K562 (cell line): Measurements from ENCODE around the gene MTERF2. TPM values are rescaled to one million over a fixed set of nuclear protein-coding genes. Genes with fewer than 3 reads are reported as not detected.

Experiments used
- CBFA2T2 ChIP-seq: fragments of 450-650 bp; conservative IDR thresholded peaks from 2 replicates; pipeline ENCODE4 v1.6.1; 2017; ENCODE audit warnings: mild to moderate bottlenecking
- CHAMP1 ChIP-seq: fragments of 450-650 bp; IDR thresholded peaks from 2 replicates; pipeline ENCODE4 v1.6.1; 2016; ENCODE audit warnings: mild to moderate bottlenecking
- CTCFL ChIP-seq: IDR thresholded peaks from 2 replicates; pipeline ENCODE4 v1.6.1; 2011; ENCODE audit warnings: borderline replicate concordance, low read depth, mild to moderate bottlenecking, moderate library complexity, low read length; ENCODE audit not compliant: insufficient read depth, poor library complexity, severe bottlenecking
- HMG20B ChIP-seq: fragments of 250-450 bp; sonication (Bioruptor Pico); IDR thresholded peaks from 2 replicates; pipeline ENCODE4 v1.5.0; 2021; ENCODE audit warnings: mild to moderate bottlenecking
- ID3 ChIP-seq, 2 experiments: fragments of 250-450 bp in 1 of 2; fragments of 450-650 bp in 1 of 2; sonication (Bioruptor Pico) in 1 of 2; IDR thresholded peaks; 2 replicates each; pipeline versions ENCODE4 v1.6.1 to v1.8.0; 2016 to 2021; ENCODE audit warnings: mild to moderate bottlenecking in 2 of 2, moderate library complexity in 2 of 2, missing compliant biosample characterization in 1 of 2, missing genetic modification characterization in 1 of 2
- MLLT1 ChIP-seq, 2 experiments: fragments of 450-650 bp; IDR thresholded peaks; 2 replicates each; pipeline ENCODE4 v1.6.1; 2016
- MTA3 ChIP-seq: fragments of 450-650 bp; formaldehyde crosslinking; IDR thresholded peaks from 2 replicates; pipeline ENCODE4 v1.6.1; 2017; ENCODE audit warnings: mild to moderate bottlenecking, borderline replicate concordance
- NCOA6 ChIP-seq: fragments of 450-650 bp; IDR thresholded peaks from 2 replicates; pipeline ENCODE4 v1.6.1; 2017; ENCODE audit warnings: mild to moderate bottlenecking
- PHB ChIP-seq: fragments of 250-450 bp; sonication (Bioruptor Pico); IDR thresholded peaks from 2 replicates; pipeline ENCODE4 v1.5.0; 2021
- PHB2 ChIP-seq: fragments of 450-650 bp; IDR thresholded peaks from 2 replicates; pipeline ENCODE4 v1.6.1; 2017; ENCODE audit warnings: low read depth
- PREB ChIP-seq: sonication (generic); formaldehyde crosslinking; IDR thresholded peaks from 2 replicates; pipeline ENCODE4 v1.8.1; 2023; ENCODE audit warnings: mild to moderate bottlenecking, missing genetic modification reagents
- SIX5 ChIP-seq, 2 experiments: IDR thresholded peaks; 2 replicates each; pipeline ENCODE4 v1.6.1; 2011; ENCODE audit warnings: low read length in 2 of 2, borderline replicate concordance in 1 of 2, low read depth in 1 of 2, mild to moderate bottlenecking in 1 of 2, moderate library complexity in 1 of 2; ENCODE audit not compliant: insufficient read depth in 1 of 2
- TAF9B ChIP-seq: fragments of 450-650 bp; IDR thresholded peaks from 2 replicates; pipeline ENCODE4 v1.6.1; 2018; ENCODE audit warnings: mild to moderate bottlenecking; ENCODE audit not compliant: partially characterized antibody
- USF2 ChIP-seq: sonication (generic); formaldehyde crosslinking; IDR thresholded peaks from 2 replicates; pipeline ENCODE4 v1.5.0; 2020; ENCODE audit warnings: missing genetic modification reagents
- WHSC1 ChIP-seq: IDR thresholded peaks from one replicate; pipeline ENCODE4 v1.6.1; 2012; ENCODE audit warnings: low read length, control low read depth, inconsistent platforms
- ZNF174 ChIP-seq: fragments of 250-450 bp; sonication (Bioruptor Pico); IDR thresholded peaks from 2 replicates; pipeline ENCODE4 v1.4.0; 2020; ENCODE audit warnings: mild to moderate bottlenecking
- ZNF253 ChIP-seq: fragments of 250-450 bp; sonication (Bioruptor Pico); conservative IDR thresholded peaks from 2 replicates; pipeline ENCODE4 v1.6.1; 2021; ENCODE audit warnings: mild to moderate bottlenecking
- ZNF282 ChIP-seq: sonication (generic); formaldehyde crosslinking; IDR thresholded peaks from 2 replicates; pipeline ENCODE4 v1.8.1; 2023; ENCODE audit warnings: missing genetic modification reagents
- ZNF444 ChIP-seq: fragments of 250-450 bp; sonication (Bioruptor Pico); IDR thresholded peaks from 2 replicates; pipeline ENCODE4 v1.4.0; 2020; ENCODE audit warnings: mild to moderate bottlenecking, moderate library complexity
- ZNF584 ChIP-seq: fragments of 200-800 bp; sonication (Bioruptor generic); IDR thresholded peaks from 2 replicates; pipeline ENCODE4 v1.6.1; 2016; ENCODE audit warnings: low read depth, mild to moderate bottlenecking, missing genetic modification characterization, missing compliant biosample characterization
- polyA plus RNA-seq, 8 experiments: library from polyadenylated mRNA; depleted of rRNA in 4 of 8; stranded (reverse) in 5 of 8; unstranded in 3 of 8; fragments of >200 nt; fragmentation: Nextera tagmentation in 2 of 8; fragmentation: Illumina TruSeq in 1 of 8; extraction: Ambion mirVana in 2 of 8; extraction: Trizol in 1 of 8; gene quantifications; 2 replicates each; pipeline versions ENCODE4 v1.2.1 to v1.2.3, GENCODE V29; 2011 to 2014; ENCODE audit warnings: inconsistent platforms in 1 of 8, missing spikeins in 1 of 8
- total RNA-seq, 7 experiments: library from RNA; depleted of rRNA in 6 of 7; stranded (reverse); fragments of >200 nt in 6 of 7; fragmentation: Illumina TruSeq in 2 of 7; extraction: Trizol in 2 of 7; gene quantifications; 2 replicates each; pipeline versions ENCODE4 v1.2.1 to v1.2.3, GENCODE V29; 2011 to 2021; ENCODE audit warnings: low replicate concordance in 1 of 7

The MTERF2 gene
- total and polyA plus RNA-seq, 9 of the 15 experiments (the other 6 are each of a cell fraction or from before 2014, with no cell fraction given) = 10.0 to 63.2 (median 33.2) TPM

- TF ChIP-seq CHAMP1 (0 out of 2 replicates have a peak, but pooled peaks have one; percentile 67), MLLT1 (IDR thresholded peaks at IDR 0.05) (no peak), PREB (CRISPR knock-in tag) (no peak), CBFA2T2 (peak; percentile 80), CTCFL (no peak), WHSC1 (no peak), ZNF584 (CRISPR knock-in tag) (no peak), SIX5 (IDR thresholded peaks at IDR 0.05; ENCODE audit: borderline replicate concordance in 1 of 2, insufficient read depth in 1 of 2, low read depth in 1 of 2, low read length in 2 of 2) (no peak), ID3 (CRISPR knock-in tag; IDR thresholded peaks at IDR 0.05) (no peak), ID3 (tag; IDR thresholded peaks at IDR 0.05) (no peak), MTA3 (no peak), ZNF253 (CRISPR knock-in tag) (no peak), TAF9B (no peak), ZNF174 (CRISPR knock-in tag) (no peak), ZNF282 (CRISPR knock-in tag) (no peak), USF2 (CRISPR knock-in tag) (no peak), HMG20B (CRISPR knock-in tag) (no peak), ZNF444 (CRISPR knock-in tag) (no peak), PHB (CRISPR knock-in tag) (no peak), NCOA6 (no peak), PHB2 (no peak)
Observed at GRCh38 chr12:106941481-106942156, 45.3 kb downstream of the MTERF2 start (continued).
